Stimulated activated CD4-positive, alpha-beta T cell treated with anti-CD3 and anti-CD28 coated beads, Interleukin-12 subunit alpha, Interleukin-12 subunit beta, amount 100 ng/mL, for 24 hours (primary cell): ENCODE measurements around the gene NFKBIA.
"Not testable (repeated sequence)": the region's sequence is repeated elsewhere in the genome, so short reads cannot be mapped to it uniquely, and the experiment has no call there.

ENCODE experiments used
- DNase-seq, 2 experiments: peaks; one replicate each; pipeline ENCODE4 v3.0.0-alpha.2; 2020; ENCODE audit warnings: low read depth in 2 of 2

Gene NFKBIA

DNA sequence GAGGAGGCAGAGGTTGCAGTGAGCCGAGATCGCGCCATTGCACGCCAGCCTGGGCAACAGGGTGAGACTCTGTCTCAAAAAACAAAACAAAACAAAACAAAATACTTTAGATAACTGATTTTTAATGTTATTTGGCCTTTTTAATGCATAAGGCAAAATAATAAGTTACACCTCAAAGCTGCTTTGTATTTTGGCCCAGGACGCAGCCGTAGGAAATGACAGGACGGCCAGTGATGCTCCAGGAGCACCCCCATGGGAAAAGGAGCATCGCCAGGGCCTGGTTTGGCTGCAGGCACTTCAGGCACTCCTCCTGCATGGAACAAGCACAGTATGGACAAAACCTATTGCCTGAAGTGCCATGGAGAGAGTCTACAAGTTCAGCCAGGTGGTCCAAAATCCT, 3.5 kb upstream of the NFKBIA start:
- no peak for DNase-seq

DNA sequence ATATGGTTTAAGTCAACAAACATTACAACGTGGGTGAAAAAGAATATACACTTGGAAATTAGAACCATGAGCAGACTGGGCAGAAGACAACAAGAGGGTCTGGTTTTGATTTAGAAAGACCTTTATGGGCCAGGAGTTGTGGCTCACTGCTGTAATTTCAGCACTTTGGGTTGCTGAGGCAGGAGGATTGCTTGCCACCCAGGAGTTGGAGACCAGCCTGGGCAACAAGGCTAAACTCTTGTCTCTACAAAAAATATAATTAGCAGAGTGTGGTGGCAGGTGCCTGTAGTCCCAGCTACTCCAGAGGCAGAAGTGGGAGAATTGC, 2.7 kb upstream of the NFKBIA start:
- no peak for DNase-seq

DNA sequence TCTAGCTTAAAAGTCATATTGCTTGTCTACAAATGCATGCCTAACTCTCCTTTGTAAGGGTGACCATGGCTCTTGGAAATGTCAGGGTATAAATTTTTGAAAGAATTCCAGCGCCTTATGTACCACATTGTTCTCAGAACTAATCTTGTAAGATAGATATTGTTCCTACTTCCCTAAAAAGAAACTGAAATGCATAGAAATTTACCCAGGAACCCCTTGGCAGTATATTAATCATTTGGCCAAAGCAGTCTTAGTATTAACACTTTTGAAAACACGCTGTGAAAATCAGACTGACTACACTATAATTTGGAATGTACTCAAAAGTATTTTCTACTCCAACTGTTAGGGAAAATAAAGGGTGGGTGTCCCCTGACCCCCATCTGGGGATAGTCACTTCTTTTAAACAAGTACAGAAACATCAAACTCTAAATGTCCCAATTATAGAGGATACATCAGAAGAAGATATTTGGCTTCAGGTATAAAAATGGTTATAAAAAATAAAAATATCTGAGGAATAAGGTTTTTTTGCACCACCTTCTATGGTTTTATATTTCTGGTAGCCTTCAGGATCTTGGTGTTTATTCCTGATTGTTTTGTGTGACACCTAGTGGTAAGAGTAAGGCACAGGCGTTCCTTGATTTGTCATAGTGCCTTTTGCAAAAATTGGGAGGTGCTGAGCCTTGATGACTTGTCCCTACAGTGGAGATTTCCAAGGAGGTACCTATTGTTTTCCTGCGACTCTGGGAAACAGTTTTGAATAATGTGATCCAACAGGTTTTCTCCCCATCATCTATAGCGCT, 2.2 kb upstream of the NFKBIA start:
- no peak for DNase-seq

DNA sequence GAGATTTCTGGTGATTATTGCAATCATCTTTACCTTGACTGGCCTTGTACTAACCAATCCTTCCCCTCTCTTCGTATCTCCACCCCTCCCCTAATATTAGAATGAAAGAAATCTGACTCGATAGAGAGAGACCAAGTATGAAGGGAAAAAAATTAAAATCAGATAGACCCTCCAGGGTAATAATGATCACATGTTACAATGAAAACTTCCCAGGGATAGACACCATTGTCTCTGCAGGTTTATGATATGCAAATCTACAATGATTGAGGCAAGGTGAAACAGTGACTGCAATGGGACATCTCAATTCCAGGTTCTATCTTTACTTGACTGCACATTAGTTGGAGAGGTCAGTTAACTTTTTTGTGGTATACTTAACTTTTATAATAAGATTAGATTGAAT, 1.5 kb upstream of the NFKBIA start:
- no peak for DNase-seq

DNA sequence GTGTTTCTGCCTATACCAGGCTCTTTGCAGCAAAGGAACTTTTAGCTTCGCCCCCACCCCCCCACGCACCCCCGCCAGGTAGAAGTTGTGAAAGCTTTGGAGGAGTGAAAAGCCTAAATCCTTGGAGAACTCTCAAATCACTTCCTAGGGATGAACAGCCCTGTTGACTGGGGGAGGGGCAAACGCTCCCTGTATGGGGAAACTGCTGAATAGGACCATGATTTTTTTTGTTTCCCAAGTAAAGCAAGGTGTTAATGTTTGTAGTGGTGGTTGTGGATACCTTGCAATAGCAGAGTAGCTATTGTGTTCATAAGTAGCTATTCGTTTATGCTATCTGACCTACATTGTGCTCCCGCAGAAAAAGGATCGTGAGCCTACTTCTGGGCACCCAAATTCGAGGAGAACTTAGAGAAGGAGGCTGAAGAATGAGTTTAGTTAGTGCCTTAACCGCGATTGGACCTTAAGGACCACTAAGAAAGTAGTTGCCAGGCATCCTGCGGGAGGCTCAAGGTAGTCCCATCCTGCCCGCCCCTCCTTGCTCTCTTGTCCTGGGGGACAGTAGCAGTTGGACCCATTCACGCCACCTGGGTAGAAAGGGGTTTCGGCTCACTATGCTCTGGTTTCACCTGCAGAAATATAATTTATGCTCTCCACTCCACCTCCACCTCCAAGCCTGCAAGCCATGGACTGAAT, 901 bp upstream of the NFKBIA start:
- DNase-seq: no peak

DNA sequence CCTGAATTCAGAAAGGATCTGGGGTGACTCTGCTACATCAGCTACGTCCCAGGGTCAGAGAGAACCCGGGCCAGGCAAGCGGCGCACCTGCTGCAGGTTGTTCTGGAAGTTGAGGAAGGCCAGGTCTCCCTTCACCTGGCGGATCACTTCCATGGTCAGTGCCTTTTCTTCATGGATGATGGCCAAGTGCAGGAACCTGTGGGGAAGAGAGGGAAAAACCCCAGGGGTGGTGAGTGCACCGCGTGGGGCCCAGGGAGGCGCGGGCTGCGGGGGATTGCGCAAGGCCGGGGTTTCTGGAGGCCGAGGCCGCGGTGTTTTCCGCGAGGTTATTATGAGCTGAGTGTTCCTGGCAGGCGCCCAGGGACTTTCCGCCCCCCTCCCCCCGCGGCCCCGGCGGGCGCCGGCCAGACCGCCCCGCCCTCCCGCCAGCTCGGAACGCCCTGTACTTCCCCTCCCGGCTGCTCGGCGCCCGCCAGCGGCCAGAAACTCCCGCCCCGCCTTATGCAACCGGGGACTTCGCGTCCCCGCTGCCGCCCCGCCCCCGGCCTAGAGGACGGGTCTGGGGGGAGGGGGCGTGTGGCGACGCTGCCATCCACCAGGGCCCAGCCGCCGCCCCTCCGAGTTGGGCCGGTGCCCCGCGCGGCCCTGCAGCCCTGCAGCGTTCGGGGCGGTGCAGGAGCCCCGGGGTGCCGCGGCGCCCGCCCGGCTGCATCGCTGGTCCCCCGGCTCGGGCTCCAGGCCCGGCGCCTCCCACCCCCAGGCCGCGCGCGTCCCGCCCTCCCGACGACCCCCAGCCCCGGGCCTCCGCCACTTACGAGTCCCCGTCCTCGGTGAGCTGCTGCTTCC, 723 bp downstream of the NFKBIA start:
- DNase-seq: peak; percentile 92 to 94

DNA sequence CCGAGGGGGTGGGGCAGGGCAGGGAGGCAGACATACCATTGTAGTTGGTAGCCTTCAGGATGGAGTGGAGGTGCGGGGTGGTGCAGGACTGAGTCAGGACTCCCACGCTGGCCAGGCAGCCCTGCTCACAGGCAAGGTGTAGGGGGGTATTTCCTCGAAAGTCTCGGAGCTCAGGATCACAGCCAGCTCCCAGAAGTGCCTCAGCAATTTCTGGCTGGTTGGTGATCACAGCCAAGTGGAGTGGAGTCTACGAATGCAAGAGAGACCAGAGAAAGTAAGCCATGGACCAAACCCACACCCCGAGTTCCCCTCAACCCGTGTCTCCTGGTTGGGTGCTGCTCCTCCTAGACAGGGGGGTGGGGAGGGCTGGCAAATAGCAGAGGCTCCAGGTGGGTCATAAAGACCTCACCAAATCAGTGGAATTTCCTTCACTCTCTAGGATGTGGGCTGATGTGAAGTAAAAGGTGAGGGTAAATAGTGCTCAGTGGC, 1.4 kb downstream of the NFKBIA start:
- peak; percentile 31 to 34 for DNase-seq

DNA sequence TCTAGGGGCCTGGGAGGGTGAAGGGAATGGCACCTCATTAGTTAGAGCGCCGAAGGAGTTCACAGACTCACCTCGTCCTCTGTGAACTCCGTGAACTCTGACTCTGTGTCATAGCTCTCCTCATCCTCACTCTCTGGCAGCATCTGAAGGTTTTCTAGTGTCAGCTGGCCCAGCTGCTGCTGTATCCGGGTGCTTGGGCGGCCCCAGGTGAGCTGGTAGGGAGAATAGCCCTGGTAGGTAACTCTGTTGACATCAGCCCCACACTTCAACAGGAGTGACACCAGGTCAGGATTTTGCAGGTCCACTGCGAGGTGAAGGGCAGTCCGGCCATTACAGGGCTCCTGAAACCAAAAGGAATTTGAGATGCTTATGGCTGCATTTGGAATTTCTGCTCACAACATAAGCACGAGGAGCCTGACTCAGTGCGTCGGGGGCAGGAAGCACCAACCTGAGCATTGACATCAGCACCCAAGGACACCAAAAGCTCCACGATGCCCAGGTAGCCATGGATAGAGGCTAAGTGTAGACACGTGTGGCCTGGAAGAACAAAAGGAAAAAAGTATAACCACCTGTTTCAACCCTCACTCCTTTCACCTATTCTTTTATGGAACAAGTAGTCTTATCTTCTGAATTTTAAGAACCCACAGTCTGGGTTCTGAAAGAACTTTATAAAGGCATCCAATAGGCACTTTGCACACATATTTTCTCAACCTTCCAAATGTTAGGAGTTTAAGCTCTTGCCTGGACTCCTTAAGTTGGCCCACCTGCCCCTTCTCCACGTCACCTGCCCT, 2.0 kb downstream of the NFKBIA start:
- peak in 1 of 2 experiments; percentile 25 for DNase-seq

DNA sequence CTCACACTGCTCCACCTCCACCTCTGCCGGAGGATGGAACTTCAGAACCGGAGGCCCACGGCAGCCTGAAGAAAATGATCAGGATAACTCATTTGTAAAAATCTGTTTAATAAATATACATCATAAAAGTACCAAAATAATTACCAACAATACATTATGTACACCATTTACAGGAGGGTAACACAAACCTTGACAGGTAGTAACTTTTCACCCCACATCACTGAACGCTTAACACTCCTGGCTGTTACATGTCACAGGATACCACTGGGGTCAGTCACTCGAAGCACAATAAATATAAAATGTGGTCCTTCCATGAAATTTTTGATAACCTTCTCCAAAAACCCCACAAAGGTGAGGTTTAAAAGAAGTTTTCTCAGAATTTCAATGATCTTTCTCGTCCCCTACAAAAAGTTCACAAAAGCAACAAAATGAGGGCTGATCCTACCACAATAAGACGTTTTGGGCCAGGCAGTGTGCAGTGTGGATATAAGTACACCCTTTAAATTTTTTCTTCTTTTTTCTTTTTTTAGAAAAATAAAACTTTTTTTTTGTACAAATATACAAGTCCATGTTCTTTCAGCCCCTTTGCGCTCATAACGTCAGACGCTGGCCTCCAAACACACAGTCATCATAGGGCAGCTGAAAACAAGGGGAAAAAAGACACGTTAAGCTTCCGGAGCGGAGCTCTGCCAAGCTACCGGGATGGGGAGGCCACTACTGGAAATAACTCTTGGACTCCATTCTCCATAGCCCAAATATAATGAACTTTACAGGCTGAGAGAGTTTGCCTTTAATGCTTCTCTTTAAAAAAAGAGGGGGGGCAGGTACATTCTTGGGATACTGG, 2.9 kb downstream of the NFKBIA start:
- no peak for DNase-seq

DNA sequence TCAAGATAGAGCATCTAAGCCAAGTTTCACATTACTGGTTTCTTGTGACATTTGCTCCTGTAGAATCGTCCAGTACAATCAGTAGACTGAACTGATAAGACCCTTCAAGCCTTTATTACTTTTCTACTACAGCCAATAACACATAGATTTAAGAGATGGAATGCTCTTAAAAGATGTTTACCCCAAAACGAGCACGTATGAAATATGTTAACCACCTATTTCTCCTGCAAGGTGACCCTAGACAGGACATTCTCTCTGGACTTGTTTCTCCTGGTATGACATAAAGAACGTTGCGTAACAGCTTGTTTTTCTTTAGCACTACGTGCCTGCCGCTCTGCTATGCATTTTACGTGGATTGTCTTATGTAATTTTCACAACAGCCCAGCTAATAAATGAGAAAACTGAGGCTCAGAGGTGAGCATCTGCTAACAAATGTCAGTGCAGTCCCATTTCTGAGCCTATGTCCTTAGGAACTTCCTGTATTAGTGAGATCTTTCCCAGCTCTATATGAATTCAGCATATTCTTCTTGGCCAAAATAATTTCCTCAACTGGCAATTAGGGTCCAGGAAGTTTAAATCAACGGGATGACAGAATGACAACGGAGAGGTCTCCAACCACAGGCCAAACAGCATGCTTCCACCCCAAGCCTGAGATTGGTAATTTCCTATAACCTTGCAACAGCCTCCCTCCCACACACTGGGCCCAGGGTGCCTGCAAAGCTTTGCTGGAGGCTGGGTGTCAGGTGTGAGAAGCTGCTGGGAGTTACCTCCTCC, 3.7 kb downstream of the NFKBIA start:
- DNase-seq: peak; percentile 43 to 45

DNA sequence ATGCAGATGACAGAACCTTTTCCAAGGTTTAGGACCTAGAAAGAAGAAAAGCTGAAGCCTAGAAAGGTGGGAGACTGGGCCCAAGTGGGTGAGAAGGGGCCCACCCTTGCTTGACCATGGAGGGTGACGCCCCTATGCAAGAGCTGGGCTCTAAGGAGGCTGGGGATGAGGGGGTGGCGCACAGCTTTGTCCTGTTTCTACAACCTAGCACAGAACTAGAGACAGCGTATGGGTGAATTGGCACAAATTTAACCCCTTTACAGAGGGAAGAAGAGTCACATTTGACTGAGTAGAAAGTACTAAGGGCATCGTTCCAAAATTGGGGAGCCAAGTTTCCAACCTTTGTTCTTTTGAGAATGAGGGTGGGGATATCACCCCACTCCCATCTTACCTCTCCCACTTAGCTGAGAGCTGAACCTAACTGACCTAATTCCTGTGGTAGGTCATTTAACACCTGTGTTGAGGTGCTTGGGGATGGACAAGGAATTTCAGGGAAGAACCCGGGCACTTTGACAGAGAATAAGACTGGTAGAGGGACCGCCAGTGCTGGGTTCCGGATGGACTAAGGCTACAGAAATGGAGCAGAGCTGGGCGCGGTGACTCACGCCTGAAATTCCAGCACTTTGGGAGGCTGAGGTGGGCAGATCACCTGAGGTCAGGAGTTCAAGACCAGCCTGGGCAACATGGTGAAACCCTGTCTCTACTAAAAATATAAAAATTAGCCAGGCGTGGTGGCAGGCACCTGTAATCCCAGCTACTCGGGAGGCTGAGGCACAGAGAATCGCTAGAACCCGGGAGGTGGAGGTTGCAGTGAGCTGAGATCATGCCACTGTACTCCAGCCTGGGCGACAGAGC, 5.2 kb downstream of the NFKBIA start:
- DNase-seq: no peak

DNA sequence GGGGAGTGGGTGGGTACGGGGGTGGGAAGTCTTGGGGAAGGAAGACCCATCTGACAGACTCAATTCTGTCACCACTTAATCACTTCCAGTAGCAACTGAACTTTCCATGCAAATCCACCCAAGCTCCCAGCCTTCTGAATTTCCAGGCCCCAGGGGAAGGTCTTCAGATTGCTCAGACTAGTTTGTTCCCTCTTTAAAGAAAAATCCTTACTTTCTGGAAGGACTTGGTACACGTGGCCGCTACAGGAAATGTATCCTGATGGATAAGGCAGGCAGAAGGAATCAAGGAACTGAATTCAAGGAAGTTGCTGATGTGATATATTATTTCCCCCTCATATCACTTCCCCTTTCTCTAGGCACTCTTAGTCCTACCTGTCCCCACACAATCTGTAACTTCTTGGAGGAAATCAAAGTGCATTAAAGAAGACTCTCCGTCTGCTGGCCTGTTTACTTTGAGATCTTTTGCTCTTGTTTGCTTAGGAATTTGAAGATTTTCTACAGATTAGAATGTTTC, 6.4 kb downstream of the NFKBIA start:
- DNase-seq: no peak

DNA sequence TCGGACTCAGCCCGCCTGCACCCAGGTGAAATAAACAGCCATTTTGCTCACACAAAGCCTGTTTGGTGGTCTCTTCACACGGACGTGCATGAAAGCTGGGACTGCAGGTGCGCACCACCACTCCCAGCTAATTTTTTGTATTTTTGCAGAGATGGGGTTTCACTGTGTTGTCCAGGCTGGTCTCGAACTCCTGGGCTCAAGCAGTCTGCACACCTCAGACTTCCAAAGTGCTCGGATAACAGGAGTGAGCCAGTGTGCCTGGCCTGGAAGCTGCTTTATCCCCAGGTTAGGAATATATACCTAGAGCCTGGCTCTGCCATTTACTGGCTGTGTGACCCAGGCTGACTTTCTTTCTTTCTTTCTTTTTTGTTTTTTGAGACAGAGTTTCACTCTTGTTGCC, 7.9 kb downstream of the NFKBIA start:
- DNase-seq: not testable (repeated sequence)

DNA sequence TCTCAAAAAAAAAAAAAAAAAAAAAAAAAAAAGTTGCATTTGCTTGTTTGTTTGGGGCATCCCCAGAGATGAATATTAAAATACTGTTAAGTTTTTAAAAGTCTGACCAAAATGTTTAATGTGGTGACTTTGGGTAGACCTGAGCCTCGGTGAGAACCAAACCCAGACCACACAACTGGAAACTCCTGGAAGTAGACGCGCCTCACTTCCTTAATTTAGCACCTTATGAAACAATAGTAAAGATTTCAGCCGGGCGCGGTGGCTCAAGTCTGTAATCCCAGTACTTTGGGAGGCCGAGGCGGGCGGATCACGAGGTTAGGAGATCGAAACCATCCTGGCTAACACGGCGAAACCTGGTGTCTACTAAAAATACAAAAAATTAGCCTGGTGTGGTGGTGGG, 9.3 kb downstream of the NFKBIA start:
- DNase-seq: no peak

DNA sequence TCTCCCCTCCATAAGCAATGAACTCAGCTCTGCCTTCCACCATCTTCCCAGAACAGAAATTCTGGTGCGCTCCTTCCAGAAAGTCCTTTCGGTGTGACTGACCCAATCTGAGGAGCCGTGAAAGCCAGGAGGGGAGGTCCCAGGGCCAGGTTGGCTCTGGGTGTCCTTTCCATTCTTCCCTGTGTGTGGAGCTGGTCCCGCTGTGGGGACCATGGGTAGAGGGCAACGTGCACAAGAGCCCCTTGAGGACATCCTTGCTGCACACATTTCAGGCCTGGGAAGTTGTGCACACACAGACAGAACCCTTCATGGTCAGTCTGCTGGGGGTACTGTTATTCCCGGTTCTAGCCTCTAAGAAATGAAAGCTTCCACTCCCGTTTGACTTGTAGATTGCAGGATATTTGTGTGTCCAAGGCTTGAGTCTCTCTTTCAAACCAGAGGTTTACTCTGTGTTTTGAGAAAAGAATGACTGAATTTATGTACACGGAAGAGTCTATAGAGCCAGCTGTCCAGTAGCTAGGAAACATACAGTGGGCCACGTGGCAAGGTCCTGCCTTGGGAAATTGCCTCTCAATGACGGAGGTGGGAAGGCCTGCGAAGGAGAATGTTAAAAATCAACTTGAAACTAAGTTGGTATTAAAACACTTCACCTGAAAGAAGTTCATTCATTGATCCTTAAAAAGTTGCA, 10.1 kb downstream of the NFKBIA start:
- no peak for DNase-seq

DNA sequence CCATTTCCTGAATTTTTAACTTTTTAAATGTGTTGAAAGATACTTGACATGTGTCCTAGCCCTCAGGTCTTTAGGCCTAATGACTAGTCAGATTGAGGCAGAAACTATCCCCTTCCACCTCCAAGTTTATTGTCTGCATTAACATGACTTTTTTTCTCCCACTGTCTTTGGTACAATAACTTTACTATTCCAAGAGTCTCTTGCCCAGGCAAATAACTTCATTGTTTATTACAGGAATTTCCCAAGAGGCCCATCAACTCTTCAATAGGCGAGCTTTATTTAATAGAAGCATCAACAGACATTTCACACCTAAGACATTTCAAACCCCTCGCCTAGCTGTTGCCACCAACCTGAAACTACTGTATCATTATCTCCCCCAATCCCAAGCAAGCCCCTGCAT, 10.7 kb downstream of the NFKBIA start:
- DNase-seq: no peak

DNA sequence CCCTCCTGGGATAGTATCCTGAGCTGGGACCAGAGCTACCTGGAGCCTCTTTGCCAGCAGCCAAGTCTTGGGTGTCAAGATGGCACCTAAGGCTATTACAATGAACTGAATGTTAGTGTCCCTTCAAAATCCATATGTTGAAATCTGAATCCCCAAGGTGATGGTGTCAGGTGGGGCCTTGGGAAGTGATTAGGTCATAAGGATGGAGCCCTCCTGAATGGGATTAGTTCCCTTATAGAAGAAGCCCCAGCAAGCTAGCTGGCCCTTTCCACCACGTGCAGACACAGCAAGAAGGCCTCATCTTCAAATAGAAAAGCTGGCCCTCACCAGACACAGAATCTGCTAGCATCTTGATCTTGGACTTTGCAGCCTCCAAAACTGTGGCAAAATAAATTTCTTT, 12.4 kb downstream of the NFKBIA start:
- DNase-seq: no peak

DNA sequence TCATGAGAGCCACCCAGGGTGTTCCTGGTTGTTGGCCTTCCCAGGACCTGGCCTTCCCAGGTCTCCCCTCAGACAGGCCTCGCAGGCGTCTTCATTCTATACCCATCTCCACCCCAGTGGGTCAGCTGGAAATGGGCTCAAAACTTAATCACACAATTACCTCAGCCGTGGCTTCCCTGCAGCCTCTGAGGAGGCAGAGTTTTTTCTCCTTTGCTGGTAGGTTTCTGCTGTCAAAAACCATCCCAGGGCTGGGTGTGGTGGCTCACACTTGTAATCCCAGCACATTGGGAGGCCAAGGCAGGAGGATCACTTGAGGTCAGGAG, 13.2 kb downstream of the NFKBIA start:
- no peak for DNase-seq
